Body of pancreas (tissue), 4 donors: ENCODE results near the gene PRSS53.

Experiments used
- CTCF ChIP-seq, 7 experiments: fragments of 450-650 bp in 4 of 7; fragments of 200-600 bp in 3 of 7; sonication (generic) in 3 of 7; IDR thresholded peaks; one replicate each; pipeline ENCODE4 v1.5.1; 2016 to 2019; ENCODE audit warnings: antibody characterized with exemption in 7 of 7
- POLR2A ChIP-seq, 3 donors: fragments of 450-650 bp; IDR thresholded peaks; one replicate each; pipeline ENCODE4 v1.6.1; 2016; ENCODE audit warnings: antibody characterized with exemption in 3 of 3, mild to moderate bottlenecking in 2 of 3

- TF ChIP-seq CTCF (IDR thresholded peaks at IDR 0.05) (no peak), POLR2A (IDR thresholded peaks at IDR 0.05) (no peak)
Measured at GRCh38 chr16:31089199-31089598, 456 bp upstream of the PRSS53 start.
